Measurements from ENCODE around the gene FAIM2. TPM values are rescaled to one million over a fixed set of nuclear protein-coding genes. Genes with fewer than 3 reads are reported as not detected.

The FAIM2 gene
- polyA plus RNA-seq, 3 donors from 2014 or later: 0.77 to 1.8 TPM; not detected in 1

DNA sequence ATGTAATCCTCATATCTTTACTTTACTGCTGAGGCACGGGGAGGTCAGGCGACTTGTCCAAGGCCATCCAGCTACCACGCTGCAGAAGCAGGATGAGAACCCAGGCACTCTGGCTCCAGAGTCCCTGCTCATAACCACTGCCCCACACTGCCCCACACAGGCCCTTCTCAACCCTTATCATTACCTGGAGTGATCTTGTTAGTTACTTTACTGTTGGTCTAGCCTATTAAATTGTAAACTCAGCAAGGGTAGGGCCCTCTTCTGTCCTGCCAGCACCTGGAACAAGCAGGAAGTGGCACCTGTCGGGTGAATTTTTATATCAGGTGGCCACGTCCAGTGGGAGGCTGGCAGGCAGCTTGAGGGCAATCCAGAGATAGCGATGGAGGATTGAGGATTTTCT lies 12.2 kb downstream of the FAIM2 start:
- DNase-seq: no peak
- Mint-ChIP-seq H3K36me3 (no peaks in the 10 kb centered on the region), H3K4me3 (no peak overlapping the region), H3K4me1 (no peaks in the 10 kb centered on the region), H3K27me3 (ENCODE audit: low read depth in 3 of 3) (peaks cover 0 to 9% (median 4%) of the 10 kb centered on the region in 3 donors), H3K9me3 (no peaks in the 10 kb centered on the region), H3K27ac (no peak overlapping the region)

DNA sequence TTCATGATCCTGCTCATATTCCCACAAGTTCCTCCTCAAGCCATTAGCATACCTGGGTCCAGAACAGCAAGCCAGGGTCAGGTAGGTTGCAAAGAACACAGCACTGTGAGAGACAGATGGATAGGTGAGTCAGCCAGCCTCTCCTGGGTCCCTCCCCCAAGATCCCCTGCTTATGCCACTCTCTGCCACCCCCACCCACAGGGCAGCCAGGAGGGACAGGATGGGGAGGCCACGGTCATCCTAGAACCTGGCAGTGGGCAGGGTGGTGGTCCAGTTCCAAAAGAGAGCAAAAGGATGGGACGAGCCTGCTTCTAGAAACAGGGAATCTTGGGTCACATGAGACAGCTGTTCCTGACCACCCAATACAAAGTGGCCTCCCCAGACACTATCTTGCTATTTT lies 12.7 kb downstream of the FAIM2 start:
- Mint-ChIP-seq H3K27ac (no peak overlapping the region), H3K27me3 (ENCODE audit: low read depth in 3 of 3) (peaks cover 0 to 9% (median 4%) of the 10 kb centered on the region in 3 donors), H3K9me3 (no peaks in the 10 kb centered on the region), H3K4me1 (no peaks in the 10 kb centered on the region), H3K36me3 (no peaks in the 10 kb centered on the region), H3K4me3 (no peak overlapping the region)
- no peak for DNase-seq

DNA sequence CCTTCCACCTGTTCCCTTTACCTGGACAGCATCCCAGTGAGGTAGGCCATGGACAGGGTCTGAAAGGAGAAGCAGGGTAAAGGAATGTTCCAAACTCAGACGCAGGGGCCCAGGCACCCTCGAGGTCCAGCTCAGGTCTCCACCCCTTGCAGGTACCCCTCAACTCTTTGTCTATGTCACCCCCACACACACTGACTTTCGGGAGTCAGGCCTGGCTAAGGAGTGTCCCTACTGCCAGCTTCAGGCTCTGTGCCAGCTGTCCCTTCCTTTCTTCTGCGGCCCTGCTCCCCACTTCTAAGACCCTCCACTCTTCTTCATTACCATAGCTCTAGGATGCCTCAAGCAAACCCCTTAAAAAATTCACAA lies 13.6 kb downstream of the FAIM2 start:
- peaks cover 1 to 13% (median 4%) of the 10 kb centered on the region in 3 donors for H3K27me3 Mint-ChIP-seq (ENCODE audit: low read depth in 3 of 3)
- no peak overlapping the region for H3K27ac Mint-ChIP-seq
- H3K4me3 Mint-ChIP-seq: no peak overlapping the region
- H3K4me1 Mint-ChIP-seq: no peaks in the 10 kb centered on the region
- no peaks in the 10 kb centered on the region for H3K9me3 Mint-ChIP-seq
- no peaks in the 10 kb centered on the region for H3K36me3 Mint-ChIP-seq
- DNase-seq: no peak

GRCh38 chr12:49889361-49890095 lies 14.2 kb downstream of the FAIM2 start:
- Mint-ChIP-seq H3K4me3 (no peak overlapping the region), H3K36me3 (no peaks in the 10 kb centered on the region), H3K9me3 (no peaks in the 10 kb centered on the region), H3K27me3 (ENCODE audit: low read depth in 3 of 3) (peaks cover 2 to 13% (median 4%) of the 10 kb centered on the region in 3 donors), H3K27ac (no peak overlapping the region), H3K4me1 (no peaks in the 10 kb centered on the region)
- no peak for DNase-seq

DNA sequence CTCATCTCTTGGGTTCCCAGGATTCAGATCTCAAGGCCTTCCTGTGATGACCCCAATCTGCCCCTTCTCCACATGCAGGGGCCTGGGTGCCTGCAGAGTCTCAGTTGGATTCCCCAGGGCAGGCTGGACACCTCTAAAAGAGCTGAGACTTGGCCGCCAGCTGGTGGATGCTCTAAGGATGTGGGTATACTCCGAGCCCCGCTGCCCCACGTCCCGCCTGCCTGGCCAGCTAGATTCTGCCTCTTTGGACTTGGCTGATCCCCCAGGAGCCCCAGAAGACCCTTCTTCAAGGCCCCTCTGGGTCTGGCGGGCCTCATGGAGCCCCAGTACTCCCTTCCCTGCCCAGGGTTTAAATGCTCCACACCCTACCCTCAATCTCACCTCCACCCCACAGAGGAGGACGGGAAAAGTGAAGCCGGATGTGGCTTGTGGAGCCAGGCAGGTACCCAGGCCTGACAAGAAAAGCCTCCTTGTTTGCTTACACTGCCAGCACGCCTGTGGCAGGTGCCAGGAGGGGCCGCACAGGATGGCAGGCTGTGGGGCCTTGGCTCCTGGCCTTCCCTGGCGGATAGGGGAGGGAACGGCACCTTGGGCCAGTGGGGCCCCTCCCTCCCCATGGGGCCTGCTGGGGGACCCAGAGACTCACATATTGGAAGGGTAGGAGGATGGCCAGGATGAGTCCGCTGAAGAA lies 15.1 kb downstream of the FAIM2 start:
- H3K4me1 Mint-ChIP-seq: no peaks in the 10 kb centered on the region
- peaks cover 2 to 13% (median 5%) of the 10 kb centered on the region in 3 donors for H3K27me3 Mint-ChIP-seq (ENCODE audit: low read depth in 3 of 3)
- no peaks in the 10 kb centered on the region for H3K9me3 Mint-ChIP-seq
- H3K36me3 Mint-ChIP-seq: no peaks in the 10 kb centered on the region
- no peak overlapping the region for H3K27ac Mint-ChIP-seq
- H3K4me3 Mint-ChIP-seq: no peak overlapping the region
- DNase-seq: no peak

DNA sequence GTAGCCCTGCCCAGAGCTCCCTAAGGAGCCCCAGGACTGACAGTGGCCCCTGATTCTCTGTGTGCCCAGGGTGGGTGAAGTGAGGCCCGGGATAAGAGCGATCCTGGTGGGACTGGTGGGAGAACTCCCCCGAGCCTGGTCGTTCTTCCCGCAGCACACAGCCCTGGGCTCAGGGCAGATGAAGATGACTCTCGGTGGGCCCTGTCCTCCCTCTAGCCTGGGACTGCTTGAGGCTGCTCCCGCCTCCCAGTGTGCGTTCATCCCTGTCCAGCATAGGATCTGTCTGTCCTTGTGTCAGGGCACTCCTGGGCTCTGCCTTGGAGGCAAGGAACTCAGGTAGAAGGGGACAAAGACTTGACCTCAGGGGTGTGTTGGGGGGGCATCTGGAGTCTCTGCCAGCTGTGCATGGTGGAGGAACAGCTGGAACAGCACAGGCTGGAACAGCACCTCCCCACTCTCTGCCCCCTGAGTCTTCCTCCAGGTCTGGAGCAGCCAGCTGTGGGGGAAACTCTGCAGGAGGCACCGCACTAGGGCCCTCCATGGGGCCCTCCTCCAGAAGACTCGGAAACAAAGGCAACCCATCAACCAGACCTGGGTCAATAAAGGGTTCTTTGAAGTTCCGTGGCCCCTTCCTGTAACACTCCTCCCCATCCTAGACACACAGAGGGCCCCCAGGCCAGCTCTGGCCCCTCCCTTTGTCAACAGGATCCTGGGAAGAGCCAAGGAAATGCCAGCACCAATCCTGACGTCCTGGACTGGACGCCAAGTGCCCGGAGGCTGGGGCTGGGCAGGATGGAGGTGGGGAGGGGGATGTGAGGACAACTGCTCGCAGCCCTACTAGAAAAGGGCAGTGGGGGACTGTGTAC lies 15.9 kb downstream of the FAIM2 start:
- H3K9me3 Mint-ChIP-seq: no peaks in the 10 kb centered on the region
- no peak overlapping the region for H3K4me3 Mint-ChIP-seq
- peaks cover 3 to 11% (median 7%) of the 10 kb centered on the region in 3 donors for H3K27me3 Mint-ChIP-seq (ENCODE audit: low read depth in 3 of 3)
- no peaks in the 10 kb centered on the region for H3K4me1 Mint-ChIP-seq
- no peaks in the 10 kb centered on the region for H3K36me3 Mint-ChIP-seq
- no peak overlapping the region for H3K27ac Mint-ChIP-seq
- no peak for DNase-seq

GRCh38 chr12:49887091-49887490 lies 16.6 kb downstream of the FAIM2 start:
- Mint-ChIP-seq H3K4me3 (no peak overlapping the region), H3K27me3 (ENCODE audit: low read depth in 3 of 3) (peaks cover 3 to 11% (median 5%) of the 10 kb centered on the region in 3 donors), H3K9me3 (no peaks in the 10 kb centered on the region), H3K36me3 (no peaks in the 10 kb centered on the region), H3K27ac (no peak overlapping the region), H3K4me1 (no peaks in the 10 kb centered on the region)
- no peak for DNase-seq

DNA sequence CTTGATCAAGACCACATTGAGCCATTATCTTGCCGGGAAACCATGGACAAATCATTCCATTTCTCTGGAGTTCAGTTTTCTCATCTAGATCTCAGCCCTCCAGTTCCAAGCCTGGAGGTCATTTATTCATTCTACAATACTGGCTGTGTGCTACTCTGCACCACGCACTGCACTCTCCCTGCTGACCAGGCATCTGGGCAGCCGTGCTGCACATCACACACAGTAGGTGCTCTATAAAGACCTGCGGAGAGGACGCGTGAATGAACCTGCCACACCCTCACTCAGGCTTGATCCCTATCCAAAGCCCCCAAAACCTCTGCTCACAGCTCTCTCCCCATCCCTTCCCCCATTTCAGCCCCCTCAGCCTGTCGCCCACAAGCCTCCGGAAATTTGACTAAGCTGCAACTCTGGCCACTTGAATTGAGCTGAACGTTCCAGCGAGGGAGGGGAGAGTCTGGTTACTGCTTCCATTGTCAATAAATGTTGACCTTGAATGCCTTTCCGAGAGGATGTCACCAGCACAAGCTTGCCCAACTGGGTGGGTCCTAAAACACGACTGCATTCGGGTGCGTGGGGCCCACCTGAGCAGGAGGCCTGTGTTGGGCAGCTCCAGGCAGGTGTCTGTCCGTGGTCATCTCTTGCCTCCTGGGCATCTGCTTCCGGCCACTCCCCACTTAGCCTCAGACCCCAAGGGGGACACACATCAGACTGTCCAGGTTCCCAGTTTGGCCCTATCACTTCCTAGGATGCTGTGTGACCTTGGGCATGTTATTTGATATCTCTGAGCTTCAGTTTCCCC lies 17.8 kb downstream of the FAIM2 start:
- Mint-ChIP-seq H3K27ac (no peak overlapping the region), H3K36me3 (no peaks in the 10 kb centered on the region), H3K4me3 (no peak overlapping the region), H3K4me1 (no peaks in the 10 kb centered on the region), H3K9me3 (no peaks in the 10 kb centered on the region), H3K27me3 (ENCODE audit: low read depth in 3 of 3) (peaks cover 3 to 9% (median 5%) of the 10 kb centered on the region in 3 donors)
- DNase-seq: no peak

GRCh38 chr12:49885118-49885517 lies 18.6 kb downstream of the FAIM2 start:
- H3K27me3 Mint-ChIP-seq (ENCODE audit: low read depth in 3 of 3): peaks cover 3 to 9% (median 5%) of the 10 kb centered on the region in 3 donors
- DNase-seq: no peak
- no peaks in the 10 kb centered on the region for H3K4me1 Mint-ChIP-seq
- H3K9me3 Mint-ChIP-seq: no peaks in the 10 kb centered on the region
- H3K4me3 Mint-ChIP-seq: no peak overlapping the region
- H3K36me3 Mint-ChIP-seq: no peaks in the 10 kb centered on the region
- H3K27ac Mint-ChIP-seq: no peak overlapping the region

DNA sequence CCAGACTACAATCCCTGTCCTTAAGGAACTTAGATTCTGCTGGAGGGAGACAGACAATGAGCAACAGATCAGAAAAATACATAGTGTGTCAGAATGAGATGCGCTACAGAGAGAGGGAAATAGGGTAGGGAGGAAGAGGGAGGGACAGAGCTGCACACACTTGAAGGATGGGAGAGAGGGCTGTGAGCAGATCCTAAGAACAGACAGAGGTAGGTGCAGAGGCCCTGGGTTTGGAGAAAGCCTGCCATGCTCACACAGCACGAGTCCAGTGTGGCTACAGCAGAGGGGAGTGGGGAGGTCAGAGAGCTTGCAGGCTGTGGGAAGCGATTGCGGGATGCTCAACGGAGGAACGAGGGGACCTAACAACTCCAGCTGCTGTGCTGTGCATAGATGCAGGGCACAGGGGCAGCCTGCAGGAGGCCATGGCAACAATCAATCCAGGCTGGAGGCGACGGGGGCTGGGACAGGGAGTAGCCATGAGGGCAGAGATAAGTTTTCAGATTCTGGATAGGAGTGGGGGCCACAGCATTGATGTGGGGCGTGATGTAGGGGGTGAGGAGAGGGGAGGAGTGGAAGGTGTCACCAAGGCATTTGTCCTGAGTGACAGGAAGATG lies 20.7 kb downstream of the FAIM2 start:
- no peak for DNase-seq
- H3K4me3 Mint-ChIP-seq: no peak overlapping the region
- H3K9me3 Mint-ChIP-seq: peaks cover 0 to under 1% (median 0%) of the 10 kb centered on the region in 6 donors
- H3K27ac Mint-ChIP-seq: no peak overlapping the region
- peaks cover 3 to 7% (median 4%) of the 10 kb centered on the region in 3 donors for H3K27me3 Mint-ChIP-seq (ENCODE audit: low read depth in 3 of 3)
- H3K4me1 Mint-ChIP-seq: no peaks in the 10 kb centered on the region
- no peaks in the 10 kb centered on the region for H3K36me3 Mint-ChIP-seq

GRCh38 chr12:49882248-49882850 lies 21.4 kb downstream of the FAIM2 start:
- H3K27me3 Mint-ChIP-seq (ENCODE audit: low read depth in 3 of 3): peaks cover 3 to 7% (median 3%) of the 10 kb centered on the region in 3 donors
- no peak overlapping the region for H3K27ac Mint-ChIP-seq
- peaks cover 0 to 3% (median 0%) of the 10 kb centered on the region in 6 donors for H3K9me3 Mint-ChIP-seq
- no peaks in the 10 kb centered on the region for H3K36me3 Mint-ChIP-seq
- H3K4me1 Mint-ChIP-seq: no peaks in the 10 kb centered on the region
- no peak overlapping the region for H3K4me3 Mint-ChIP-seq
- DNase-seq: no peak

DNA sequence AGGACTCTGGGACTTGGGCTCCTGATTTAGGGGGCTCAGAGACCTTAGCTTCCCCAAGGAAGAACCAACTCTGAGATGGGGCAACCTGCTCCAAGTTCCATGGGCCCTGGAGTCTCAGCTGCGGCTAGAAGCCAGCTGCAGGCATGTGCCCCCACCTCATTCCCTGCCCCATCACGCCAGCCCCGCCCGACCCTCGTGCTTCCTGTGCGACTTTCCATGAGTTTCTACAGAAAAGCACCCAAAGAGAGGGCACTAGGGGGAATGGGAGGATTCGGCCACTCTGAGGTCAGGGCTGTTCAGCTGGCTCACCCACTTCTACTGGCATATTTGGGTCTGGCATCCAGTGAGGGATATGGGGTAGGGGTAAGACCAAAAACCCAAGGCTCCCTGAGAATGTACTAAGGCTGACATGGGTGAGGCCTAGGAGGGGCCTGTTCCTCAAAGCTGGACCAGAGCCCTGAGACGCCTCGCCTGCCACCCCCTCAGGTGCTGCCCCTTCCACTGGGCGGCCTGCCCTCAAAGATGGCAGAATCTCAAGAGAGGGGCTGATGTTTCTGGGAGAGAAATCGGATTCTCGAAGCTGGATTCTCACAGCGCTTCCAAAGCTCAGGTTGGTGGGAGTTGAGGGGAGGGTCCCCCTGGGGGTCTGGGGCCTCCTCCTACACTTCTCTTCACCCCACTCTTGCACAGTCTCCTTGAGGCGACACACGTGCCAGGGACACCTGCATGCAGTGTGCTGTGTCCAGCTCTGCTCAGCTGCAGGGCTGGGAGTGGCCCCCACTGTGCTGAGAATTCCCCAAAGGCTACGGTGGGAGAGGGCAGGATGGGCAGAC lies 22.1 kb downstream of the FAIM2 start:
- no peaks in the 10 kb centered on the region for H3K36me3 Mint-ChIP-seq
- no peaks in the 10 kb centered on the region for H3K4me1 Mint-ChIP-seq
- H3K9me3 Mint-ChIP-seq: peaks cover 0 to 3% (median 0%) of the 10 kb centered on the region in 6 donors
- peaks cover 3 to 4% (median 3%) of the 10 kb centered on the region in 3 donors for H3K27me3 Mint-ChIP-seq (ENCODE audit: low read depth in 3 of 3)
- H3K4me3 Mint-ChIP-seq: no peak overlapping the region
- no peak for DNase-seq
- H3K27ac Mint-ChIP-seq: no peak overlapping the region
